Spleen (tissue), 11 donors: ENCODE results near the gene CRYL1. TPM values are rescaled to one million over a fixed set of nuclear protein-coding genes. Genes with fewer than 3 reads are reported as not detected.

Experiments
- DNase-seq: peaks from one replicate; pipeline ENCODE4 v3.0.0-alpha.2; 2020
- H3K27ac ChIP-seq, 8 donors: fragments of 200-600 bp; sonication (generic) in 7 of 8; 1 replicate in 4 of 8; 2 replicates in 4 of 8; pipeline versions ENCODE4 v1.5.0 to v1.8.0; 2016 to 2021; ENCODE audit warnings: inconsistent platforms in 4 of 8, mild to moderate bottlenecking in 4 of 8, moderate library complexity in 1 of 8
- H3K27me3 ChIP-seq, 7 donors: fragments of 200-600 bp; sonication (generic) in 6 of 7; replicated peaks in 1 of 7; 1 replicate in 4 of 7; 2 replicates in 3 of 7; pipeline versions ENCODE4 v1.5.0 to v1.8.0; 2016 to 2021; ENCODE audit warnings: inconsistent platforms in 3 of 7, mild to moderate bottlenecking in 1 of 7
- H3K36me3 ChIP-seq, 6 donors: fragments of 200-600 bp; sonication (generic) in 5 of 6; 1 replicate in 4 of 6; 2 replicates in 2 of 6; pipeline versions ENCODE4 v1.5.0 to v1.8.0; 2016 to 2021; ENCODE audit warnings: inconsistent platforms in 2 of 6
- H3K4me1 ChIP-seq, 6 donors: fragments of 200-600 bp; sonication (generic) in 5 of 6; 1 replicate in 3 of 6; 2 replicates in 3 of 6; pipeline versions ENCODE4 v1.5.0 to v1.8.0; 2016 to 2021; ENCODE audit warnings: inconsistent platforms in 3 of 6
- H3K4me3 ChIP-seq, 8 donors: fragments of 200-600 bp; sonication (generic) in 7 of 8; 1 replicate in 4 of 8; 2 replicates in 4 of 8; pipeline versions ENCODE4 v1.5.0 to v1.8.0; 2016 to 2021; ENCODE audit warnings: inconsistent platforms in 4 of 8, mild to moderate bottlenecking in 4 of 8, moderate library complexity in 2 of 8
- H3K9me3 ChIP-seq, 8 donors: fragments of 200-600 bp; sonication (generic) in 7 of 8; 1 replicate in 4 of 8; 2 replicates in 4 of 8; pipeline versions ENCODE4 v1.5.0 to v1.8.0; 2016 to 2021; ENCODE audit warnings: inconsistent platforms in 4 of 8
- POLR2A ChIP-seq, 3 donors: fragments of 450-650 bp; IDR thresholded peaks; one replicate each; pipeline ENCODE4 v1.5.1; 2017; ENCODE audit warnings: antibody characterized with exemption in 3 of 3, mild to moderate bottlenecking in 1 of 3
- POLR2AphosphoS5 ChIP-seq, 3 donors: sonication (generic); formaldehyde crosslinking; IDR thresholded peaks; one replicate each; pipeline ENCODE4 v1.5.1; 2017; ENCODE audit warnings: antibody characterized with exemption in 3 of 3
- WGBS, 5 donors: extraction: QIAGEN DNeasy Blood & Tissue Kit in 3 of 5; methylation state at CpG; one replicate each; pipeline versions ENCODE4 v1.1.5 to v1.1.7; 2013 to 2018; 5-methylcytosine and 5-hydroxymethylcytosine counted together
- intact Hi-C: fragments of 100-400 bp; cut with DNase I; formaldehyde crosslinking; loops from one replicate; pipeline ENCODE4 v1.15.0; 2023; ENCODE audit warnings: low total_unique reads
- polyA plus RNA-seq, 3 donors: library from polyadenylated mRNA; stranded (reverse); fragments of 200-250 nt; gene quantifications; one replicate each; pipeline ENCODE4 v1.2.1, GENCODE V29; 2013
- total RNA-seq, 7 donors: library from RNA; depleted of rRNA in 3 of 7; stranded (reverse); fragments of >200 nt in 3 of 7; fragmentation: NEBNext Ultra II Directional in 4 of 7; extraction: Animal tissue kit (Norgen Biotek cat#: 25700) in 4 of 7; gene quantifications; one replicate each; pipeline versions ENCODE4 v1.1.0 to v1.2.1, GENCODE V29; 2016 to 2021
- TF ChIP-seq, protein P1 (sequence below), 11 experiments: fragments of 200-600 bp in 7 of 11; fragments of 450-650 bp in 4 of 11; sonication (generic) in 4 of 11; IDR thresholded peaks in 8 of 11; conservative IDR thresholded peaks in 3 of 11; 1 replicate in 7 of 11; 2 replicates in 4 of 11; pipeline versions ENCODE4 v1.4.0 to v1.8.0; 2016 to 2021; ENCODE audit warnings: antibody characterized with exemption in 11 of 11, inconsistent platforms in 4 of 11, mild to moderate bottlenecking in 1 of 11
- donor health status: healthy with polysubstance abuse.
- donor health status: DM: no; HTN: no; CAD: no; lungs with moderate emphysema.
- donor health status: DM: no; HTN: no; CAD: no.
- donor health status: Bipolar disorder and iron deficiency.
- donor health status: healthy.
- donor health status: DM: no; HTN: no; CAD: no.
- donor health status: DM: yes; HTN: yes; CAD: no.

Gene CRYL1
- total and polyA plus RNA-seq, 10 donors = 13.5 to 46.5 (median 29.0) TPM

DNA sequence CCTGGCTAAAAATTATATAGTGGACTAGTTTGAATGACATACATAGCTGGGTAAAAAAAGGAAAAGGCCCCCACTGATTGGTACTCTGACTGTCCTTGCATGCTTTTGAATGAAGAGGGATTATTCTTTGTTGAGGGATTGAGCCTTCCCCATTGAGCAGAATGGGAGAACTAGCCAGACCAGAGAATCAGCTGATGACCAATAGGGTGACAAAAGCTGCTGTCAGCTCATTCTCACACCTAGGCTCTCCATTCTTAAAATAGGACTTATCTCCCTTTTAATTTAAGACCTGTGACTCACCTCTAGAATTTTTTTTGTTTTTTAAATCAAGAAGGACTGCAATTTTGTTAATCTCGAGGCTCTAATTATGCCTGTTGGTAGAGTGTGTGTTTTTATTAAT, 79.3 kb downstream of the CRYL1 start:
- Histone ChIP-seq H3K4me1 (no peaks in the 10 kb centered on the region), H3K9me3 (peaks cover 9 to 55% (median 45%) of the 10 kb centered on the region in 8 donors), H3K36me3 (peaks cover 0 to 18% (median 0%) of the 10 kb centered on the region in 6 donors), H3K27me3 (no peaks in the 10 kb centered on the region), H3K27ac (no peak overlapping the region), H3K4me3 (no peak overlapping the region)
- TF ChIP-seq POLR2AphosphoS5 (IDR thresholded peaks at IDR 0.05) (no peak), POLR2A (IDR thresholded peaks at IDR 0.05) (no peak)
- TF ChIP-seq, protein P1, sequence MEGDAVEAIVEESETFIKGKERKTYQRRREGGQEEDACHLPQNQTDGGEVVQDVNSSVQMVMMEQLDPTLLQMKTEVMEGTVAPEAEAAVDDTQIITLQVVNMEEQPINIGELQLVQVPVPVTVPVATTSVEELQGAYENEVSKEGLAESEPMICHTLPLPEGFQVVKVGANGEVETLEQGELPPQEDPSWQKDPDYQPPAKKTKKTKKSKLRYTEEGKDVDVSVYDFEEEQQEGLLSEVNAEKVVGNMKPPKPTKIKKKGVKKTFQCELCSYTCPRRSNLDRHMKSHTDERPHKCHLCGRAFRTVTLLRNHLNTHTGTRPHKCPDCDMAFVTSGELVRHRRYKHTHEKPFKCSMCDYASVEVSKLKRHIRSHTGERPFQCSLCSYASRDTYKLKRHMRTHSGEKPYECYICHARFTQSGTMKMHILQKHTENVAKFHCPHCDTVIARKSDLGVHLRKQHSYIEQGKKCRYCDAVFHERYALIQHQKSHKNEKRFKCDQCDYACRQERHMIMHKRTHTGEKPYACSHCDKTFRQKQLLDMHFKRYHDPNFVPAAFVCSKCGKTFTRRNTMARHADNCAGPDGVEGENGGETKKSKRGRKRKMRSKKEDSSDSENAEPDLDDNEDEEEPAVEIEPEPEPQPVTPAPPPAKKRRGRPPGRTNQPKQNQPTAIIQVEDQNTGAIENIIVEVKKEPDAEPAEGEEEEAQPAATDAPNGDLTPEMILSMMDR (IDR thresholded peaks at IDR 0.05 in 8 of 11, conservative IDR thresholded peaks at IDR 0.05 in 3 of 11) = no peak
- 76 to 93% (median 84%) methylated on average over 1 of the region's 1 CpG for WGBS, 5 donors
- no peak for DNase-seq
- intact Hi-C loops = no loop called here

DNA sequence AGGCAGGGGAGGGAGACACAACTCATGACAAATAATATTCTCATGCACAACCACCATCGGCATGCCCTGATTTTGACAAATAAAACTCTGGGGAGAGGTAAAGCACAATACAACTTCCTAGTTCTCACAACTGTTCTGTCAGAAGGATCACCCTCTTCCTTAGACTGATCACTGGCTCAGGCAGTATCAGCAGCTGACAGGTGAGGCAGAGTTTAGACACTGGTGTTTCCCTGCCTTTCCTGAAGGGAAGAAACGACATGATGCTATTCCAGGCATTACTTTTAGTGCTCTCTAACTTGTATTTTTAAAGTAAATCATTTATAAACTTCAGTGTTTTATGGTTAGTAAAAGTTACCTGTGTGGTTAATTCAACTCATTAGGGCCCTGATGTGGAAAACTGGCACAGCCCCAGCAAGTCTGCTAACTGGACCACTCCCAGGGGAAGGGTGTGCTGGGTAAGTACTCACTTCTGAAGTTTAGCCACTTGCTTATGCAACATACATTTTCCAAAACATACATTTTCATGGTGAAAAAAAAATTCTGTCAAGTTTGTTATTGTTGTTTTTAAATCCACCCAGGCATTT, 82.8 kb downstream of the CRYL1 start:
- WGBS, 5 donors = 59 to 80% (median 79%) methylated on average over 2 of the region's 2 CpGs
- H3K27ac ChIP-seq = no peak overlapping the region
- no peak for DNase-seq
- H3K4me1 ChIP-seq = no peaks in the 10 kb centered on the region
- H3K27me3 ChIP-seq = no peaks in the 10 kb centered on the region
- TF ChIP-seq POLR2A (IDR thresholded peaks at IDR 0.05) = no peak
- TF ChIP-seq, protein P1 (IDR thresholded peaks at IDR 0.05 in 8 of 11, conservative IDR thresholded peaks at IDR 0.05 in 3 of 11) = no peak
- no peak for TF ChIP-seq POLR2AphosphoS5 (IDR thresholded peaks at IDR 0.05)
- H3K9me3 ChIP-seq = peaks cover 3 to 30% (median 23%) of the 10 kb centered on the region in 8 donors
- no peak overlapping the region for H3K4me3 ChIP-seq
- intact Hi-C loops = no loop called here
- H3K36me3 ChIP-seq = peaks cover 0 to 23% (median 0%) of the 10 kb centered on the region in 6 donors

DNA sequence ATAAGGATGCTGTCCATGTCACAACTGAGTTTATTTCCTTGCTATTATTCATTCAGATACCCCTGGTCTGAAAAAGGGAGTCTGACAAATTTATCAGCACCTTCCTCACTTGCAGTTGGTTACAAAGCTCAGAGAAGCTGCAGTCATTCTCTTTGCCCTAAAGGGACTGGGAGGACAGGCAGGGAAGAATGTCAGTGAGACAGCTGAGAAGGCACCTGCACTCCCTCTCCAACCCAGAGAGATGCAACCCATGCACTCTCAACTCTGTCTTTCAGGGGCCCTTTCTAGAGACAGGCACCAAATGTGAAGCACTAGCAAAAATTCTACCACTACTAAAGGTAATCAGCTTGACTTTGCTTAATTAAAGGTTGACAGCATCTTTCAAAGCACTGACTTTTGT, 83.3 kb downstream of the CRYL1 start:
- no peak overlapping the region for H3K27ac ChIP-seq
- no peaks in the 10 kb centered on the region for H3K27me3 ChIP-seq
- no peak for DNase-seq
- H3K36me3 ChIP-seq = peaks cover 0 to 23% (median 0%) of the 10 kb centered on the region in 6 donors
- peaks cover 0 to 25% (median 18%) of the 10 kb centered on the region in 8 donors for H3K9me3 ChIP-seq
- no peaks in the 10 kb centered on the region for H3K4me1 ChIP-seq
- H3K4me3 ChIP-seq = no peak overlapping the region
- TF ChIP-seq POLR2AphosphoS5 (IDR thresholded peaks at IDR 0.05) (no peak), POLR2A (IDR thresholded peaks at IDR 0.05) (no peak)
- TF ChIP-seq, protein P1 (IDR thresholded peaks at IDR 0.05 in 8 of 11, conservative IDR thresholded peaks at IDR 0.05 in 3 of 11) = no peak
- intact Hi-C loops = no loop called here

DNA sequence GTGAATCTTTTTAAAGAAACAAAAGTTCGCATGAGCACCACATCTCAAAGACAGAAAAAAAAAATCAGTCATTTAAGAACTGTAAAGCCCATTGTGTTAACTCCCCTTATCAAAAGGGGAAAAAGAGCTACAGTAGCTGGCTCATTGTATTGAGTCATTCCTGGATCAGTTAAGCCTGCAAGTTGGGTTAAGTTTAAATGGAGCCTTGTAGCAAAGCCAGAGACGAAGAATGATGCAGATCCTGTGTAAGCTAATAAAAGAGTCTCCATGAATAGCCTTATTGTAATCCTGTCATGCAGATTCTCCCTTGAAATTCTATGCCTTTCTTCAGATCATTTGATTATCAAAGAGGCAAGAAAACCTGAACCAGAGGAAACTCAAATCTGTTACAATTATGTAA, 83.8 kb downstream of the CRYL1 start:
- DNase-seq = no peak
- Histone ChIP-seq H3K36me3 (peaks cover 0 to 22% (median 0%) of the 10 kb centered on the region in 6 donors), H3K4me3 (no peak overlapping the region), H3K27me3 (no peaks in the 10 kb centered on the region), H3K27ac (no peak overlapping the region), H3K9me3 (peaks cover 0 to 21% (median 14%) of the 10 kb centered on the region in 8 donors), H3K4me1 (no peaks in the 10 kb centered on the region)
- WGBS, 5 donors = 80 to 92% (median 84%) methylated on average over 2 of the region's 2 CpGs
- intact Hi-C loops = no loop called here
- TF ChIP-seq POLR2AphosphoS5 (IDR thresholded peaks at IDR 0.05) = no peak
- no peak for TF ChIP-seq POLR2A (IDR thresholded peaks at IDR 0.05)
